HG03432 (cell line): Measurements from ENCODE around the gene CDKN1A.
"Not testable (repeated sequence)": the region's sequence is repeated elsewhere in the genome, so short reads cannot be mapped to it uniquely, and the experiment has no call there.

Source experiments
- ATAC-seq: cut with Tn5 transposase; IDR thresholded peaks from one replicate; pipeline ENCODE4 v1.9.1; 2021; ENCODE audit warnings: mild to moderate bottlenecking, moderate library complexity; ENCODE audit not compliant: unreplicated experiment

CDKN1A gene

GRCh38 chr6:36717871-36718540 lies 39.5 kb downstream of the CDKN1A start:
- no peak for ATAC-seq

GRCh38 chr6:36718560-36718959 lies 40.0 kb downstream of the CDKN1A start:
- ATAC-seq, result no peak

- ATAC-seq, result no peak
Measured at GRCh38 chr6:36719126-36719525, 40.6 kb downstream of the CDKN1A start.

GRCh38 chr6:36720251-36721141 lies 42.0 kb downstream of the CDKN1A start:
- no peak for ATAC-seq

GRCh38 chr6:36721369-36722140 lies 43.0 kb downstream of the CDKN1A start:
- no peak for ATAC-seq

GRCh38 chr6:36722365-36722764 lies 43.9 kb downstream of the CDKN1A start:
- no peak for ATAC-seq

GRCh38 chr6:36722879-36723278 lies 44.4 kb downstream of the CDKN1A start:
- ATAC-seq, result no peak

GRCh38 chr6:36723992-36724391 lies 45.5 kb downstream of the CDKN1A start:
- not testable (repeated sequence) for ATAC-seq

GRCh38 chr6:36724514-36725390 lies 46.2 kb downstream of the CDKN1A start:
- no peak for ATAC-seq

GRCh38 chr6:36725581-36725980 lies 47.1 kb downstream of the CDKN1A start:
- no peak for ATAC-seq

- ATAC-seq, result no peak
Measured at GRCh38 chr6:36727505-36728021, 49.0 kb downstream of the CDKN1A start.

- ATAC-seq, result no peak
Measured at GRCh38 chr6:36728289-36729160, 50.0 kb downstream of the CDKN1A start.

GRCh38 chr6:36729161-36729524 lies 50.6 kb downstream of the CDKN1A start:
- no peak for ATAC-seq

- ATAC-seq, result no peak
Measured at GRCh38 chr6:36730424-36731380, 52.2 kb downstream of the CDKN1A start.

- ATAC-seq, result no peak
Measured at GRCh38 chr6:36731622-36732310, 53.3 kb downstream of the CDKN1A start.

GRCh38 chr6:36733300-36733699 lies 54.8 kb downstream of the CDKN1A start:
- ATAC-seq, result no peak

- ATAC-seq, result no peak
Measured at GRCh38 chr6:36734486-36735060, 56.1 kb downstream of the CDKN1A start.
